CD14-positive monocyte (primary cell): Measurements from ENCODE around the gene RRM1. TPM values are rescaled to one million over a fixed set of nuclear protein-coding genes. Genes with fewer than 3 reads are reported as not detected.
A peak's percentile ranks its signal among the peaks of the same experiment; 100 is the strongest.
"Not testable (repeated sequence)": the region's sequence is repeated elsewhere in the genome, so short reads cannot be mapped to it uniquely, and the experiment has no call there.

Source experiments
- DNase-seq, 3 donors: peaks; one replicate each; pipeline ENCODE4 v3.0.0-alpha.2; 2011 to 2022
- H2AFZ ChIP-seq: 2 replicates; pipeline ENCODE4 v1.6.0; 2012; ENCODE audit warnings: mild to moderate bottlenecking, low read depth, low read length, inconsistent platforms; ENCODE audit not compliant: insufficient read depth, poor library complexity, severe bottlenecking
- H3K27ac ChIP-seq, 2 donors: 1 replicate in 1 of 2; 2 replicates in 1 of 2; pipeline ENCODE4 v1.5.1; 2012 to 2013; ENCODE audit warnings: low read length in 2 of 2, control low read depth in 1 of 2, inconsistent platforms in 1 of 2, low read depth in 1 of 2, mild to moderate bottlenecking in 1 of 2
- H3K27me3 ChIP-seq, 2 donors: one replicate each; pipeline versions ENCODE4 v1.6.0 to v1.6.1; 2011 to 2013; ENCODE audit warnings: low read length in 2 of 2; ENCODE audit not compliant: control insufficient read depth in 2 of 2, insufficient read depth in 2 of 2
- H3K36me3 ChIP-seq, 2 donors: replicated peaks in 1 of 2; 1 replicate in 1 of 2; 2 replicates in 1 of 2; pipeline versions ENCODE4 v1.5.1 to v1.6.1; 2012 to 2013; ENCODE audit warnings: low read length in 2 of 2, control low read depth in 1 of 2, inconsistent platforms in 1 of 2, mild to moderate bottlenecking in 1 of 2; ENCODE audit not compliant: insufficient read depth in 2 of 2, control insufficient read depth in 1 of 2
- H3K4me1 ChIP-seq, 2 donors: 1 replicate in 1 of 2; 2 replicates in 1 of 2; pipeline versions ENCODE4 v1.5.1 to v1.6.1; 2012 to 2013; ENCODE audit warnings: low read length in 2 of 2, control low read depth in 1 of 2, inconsistent platforms in 1 of 2, mild to moderate bottlenecking in 1 of 2, moderate library complexity in 1 of 2; ENCODE audit not compliant: insufficient read depth in 2 of 2, control insufficient read depth in 1 of 2
- H3K4me2 ChIP-seq: replicated peaks from 2 replicates; pipeline ENCODE3; 2012; ENCODE audit warnings: low read length, moderate library complexity, mild to moderate bottlenecking; ENCODE audit not compliant: poor library complexity, severe bottlenecking; ENCODE audit errors: extremely low read depth
- H3K4me3 ChIP-seq, 3 experiments: fragments of 200-600 bp in 1 of 3; sonication (generic) in 1 of 3; replicated peaks in 1 of 3; 1 replicate in 2 of 3; 2 replicates in 1 of 3; pipeline ENCODE4 v1.5.1; 2011 to 2013; ENCODE audit warnings: low read length in 3 of 3, mild to moderate bottlenecking in 3 of 3, control low read depth in 2 of 3, low read depth in 2 of 3, inconsistent platforms in 1 of 3, moderate library complexity in 1 of 3
- H3K79me2 ChIP-seq: 2 replicates; pipeline ENCODE4 v1.6.0; 2012; ENCODE audit warnings: mild to moderate bottlenecking, control low read depth, inconsistent platforms, low read length, moderate library complexity; ENCODE audit not compliant: insufficient read depth
- H3K9ac ChIP-seq: 2 replicates; pipeline ENCODE4 v1.6.0; 2017; ENCODE audit warnings: low read length, mild to moderate bottlenecking; ENCODE audit not compliant: insufficient read depth, poor library complexity, severe bottlenecking
- H3K9me3 ChIP-seq, 2 donors: replicated peaks in 1 of 2; 1 replicate in 1 of 2; 2 replicates in 1 of 2; pipeline versions ENCODE4 v1.5.1 to v1.6.1; 2012 to 2013; ENCODE audit warnings: low read length in 2 of 2, control low read depth in 1 of 2; ENCODE audit not compliant: control insufficient read depth in 1 of 2, insufficient read depth in 1 of 2
- H4K20me1 ChIP-seq: 2 replicates; pipeline ENCODE4 v1.6.0; 2012; ENCODE audit warnings: mild to moderate bottlenecking, low read length, control low read depth, moderate library complexity; ENCODE audit not compliant: insufficient read depth
- H3K27ac Mint-ChIP-seq, 7 donors: one replicate each; pipeline ENCODE4 v1.8.0; 2020; ENCODE audit warnings: mild to moderate bottlenecking in 7 of 7, mixed read lengths in 7 of 7, moderate library complexity in 6 of 7, inconsistent platforms in 2 of 7
- H3K27me3 Mint-ChIP-seq, 3 donors: one replicate each; pipeline ENCODE4 v1.8.0; 2021 to 2022; ENCODE audit warnings: low read depth in 3 of 3, mild to moderate bottlenecking in 3 of 3, mixed read lengths in 3 of 3, moderate library complexity in 3 of 3, inconsistent platforms in 1 of 3
- H3K36me3 Mint-ChIP-seq, 2 donors: one replicate each; pipeline ENCODE4 v1.8.0; 2020; ENCODE audit warnings: mixed read lengths in 2 of 2, inconsistent platforms in 1 of 2, mild to moderate bottlenecking in 1 of 2
- H3K4me1 Mint-ChIP-seq: one replicate; pipeline ENCODE4 v1.8.0; 2020; ENCODE audit warnings: mild to moderate bottlenecking, mixed read lengths
- H3K4me3 Mint-ChIP-seq, 2 donors: one replicate each; pipeline ENCODE4 v1.8.0; 2020; ENCODE audit warnings: mild to moderate bottlenecking in 2 of 2, mixed read lengths in 2 of 2, moderate library complexity in 1 of 2
- H3K9me3 Mint-ChIP-seq, 7 donors: one replicate each; pipeline ENCODE4 v1.8.0; 2020 to 2022; ENCODE audit warnings: mixed read lengths in 7 of 7, mild to moderate bottlenecking in 6 of 7, moderate library complexity in 6 of 7, inconsistent platforms in 2 of 7
- CTCF ChIP-seq: fragments of 200-600 bp; IDR thresholded peaks from one replicate; pipeline ENCODE4 v1.8.0; 2022; ENCODE audit warnings: antibody characterized with exemption, mild to moderate bottlenecking
- WGBS: methylation state at CpG from one replicate; pipeline ENCODE4 v1.1.5; 2013; ENCODE audit warnings: missing lambda C conversion rate; ENCODE audit not compliant: insufficient coverage; 5-methylcytosine and 5-hydroxymethylcytosine counted together
- intact Hi-C, 2 donors: fragments of 100-400 bp; cut with micrococcal nuclease; formaldehyde crosslinking; loops; one replicate each; pipeline versions ENCODE4 v1.15.0 to v1.15.1; 2023
- polyA plus RNA-seq, 3 donors: library from polyadenylated mRNA; depleted of rRNA in 1 of 3; unstranded in 2 of 3; stranded (reverse) in 1 of 3; fragments of 300-500 nt in 2 of 3; fragments of >200 nt in 1 of 3; fragmentation: Illumina TruSeq in 2 of 3; gene quantifications; 1 replicate in 2 of 3; 2 replicates in 1 of 3; pipeline ENCODE4 v1.2.3, GENCODE V29; 2012 to 2021

Gene RRM1
- polyA plus RNA-seq, 3 donors, result 5.4 to 16.1 (median 11.5) TPM

GRCh38 chr11:4167292-4167691 is 72.7 kb downstream of the RRM1 start:
- TF ChIP-seq CTCF, result no peak
- intact Hi-C loops, result no loop called here
- DNase-seq, result no peak
- H3K9me3 Mint-ChIP-seq, result peaks cover 0 to 2% (median 0%) of the 10 kb centered on the region in 7 donors
- H3K36me3 Mint-ChIP-seq, result no peaks in the 10 kb centered on the region
- Histone ChIP-seq H3K9me3 (no peaks in the 10 kb centered on the region), H3K79me2 (no peaks in the 10 kb centered on the region), H3K36me3 (no peaks in the 10 kb centered on the region), H2AFZ (no peak overlapping the region), H4K20me1 (no peaks in the 10 kb centered on the region), H3K4me1 (no peaks in the 10 kb centered on the region), H3K27ac (no peak overlapping the region), H3K9ac (no peak overlapping the region), H3K4me2 (no peak overlapping the region), H3K4me3 (no peak overlapping the region), H3K27me3 (no peaks in the 10 kb centered on the region)
- no peak overlapping the region for H3K4me3 Mint-ChIP-seq
- 96% methylated on average over 3 of the region's 3 CpGs for WGBS
- H3K27me3 Mint-ChIP-seq, result peaks cover 0 to 7% (median 2%) of the 10 kb centered on the region in 3 donors
- H3K4me1 Mint-ChIP-seq, result no peaks in the 10 kb centered on the region
- no peak overlapping the region for H3K27ac Mint-ChIP-seq

DNA sequence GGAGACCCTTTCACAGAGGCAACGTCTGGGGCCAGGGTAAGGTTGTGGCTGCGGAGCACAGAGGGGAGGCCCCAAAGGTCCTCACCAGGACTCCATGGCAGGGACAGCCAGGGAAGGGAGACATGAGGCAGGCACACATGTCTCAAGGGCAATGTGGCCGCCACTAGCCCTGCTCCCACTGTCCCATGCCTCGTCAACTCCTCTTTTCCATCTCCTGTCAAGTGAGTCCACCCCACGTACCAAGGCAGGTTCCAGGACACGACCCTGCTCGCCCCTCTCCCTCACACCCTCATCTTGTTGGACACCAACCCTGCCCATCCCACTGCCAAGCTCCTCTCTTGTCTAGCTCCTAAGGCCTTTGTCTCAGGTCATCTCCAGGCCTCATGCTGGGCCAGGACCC is 73.2 kb downstream of the RRM1 start:
- Histone ChIP-seq H4K20me1 (no peaks in the 10 kb centered on the region), H3K4me2 (no peak overlapping the region), H3K9me3 (no peaks in the 10 kb centered on the region), H3K36me3 (no peaks in the 10 kb centered on the region), H2AFZ (no peak overlapping the region), H3K79me2 (no peaks in the 10 kb centered on the region), H3K27ac (no peak overlapping the region), H3K27me3 (no peaks in the 10 kb centered on the region), H3K4me3 (no peak overlapping the region), H3K4me1 (no peaks in the 10 kb centered on the region), H3K9ac (no peak overlapping the region)
- H3K27me3 Mint-ChIP-seq, result peaks cover 0 to 7% (median 2%) of the 10 kb centered on the region in 3 donors
- no peak overlapping the region for H3K4me3 Mint-ChIP-seq
- WGBS, result 80% methylated on average over 7 of the region's 7 CpGs
- peaks cover 0 to 2% (median 0%) of the 10 kb centered on the region in 7 donors for H3K9me3 Mint-ChIP-seq
- no peak overlapping the region for H3K27ac Mint-ChIP-seq
- DNase-seq, result no peak
- no peaks in the 10 kb centered on the region for H3K4me1 Mint-ChIP-seq
- intact Hi-C loops, result no loop called here
- H3K36me3 Mint-ChIP-seq, result no peaks in the 10 kb centered on the region
- no peak for TF ChIP-seq CTCF

DNA sequence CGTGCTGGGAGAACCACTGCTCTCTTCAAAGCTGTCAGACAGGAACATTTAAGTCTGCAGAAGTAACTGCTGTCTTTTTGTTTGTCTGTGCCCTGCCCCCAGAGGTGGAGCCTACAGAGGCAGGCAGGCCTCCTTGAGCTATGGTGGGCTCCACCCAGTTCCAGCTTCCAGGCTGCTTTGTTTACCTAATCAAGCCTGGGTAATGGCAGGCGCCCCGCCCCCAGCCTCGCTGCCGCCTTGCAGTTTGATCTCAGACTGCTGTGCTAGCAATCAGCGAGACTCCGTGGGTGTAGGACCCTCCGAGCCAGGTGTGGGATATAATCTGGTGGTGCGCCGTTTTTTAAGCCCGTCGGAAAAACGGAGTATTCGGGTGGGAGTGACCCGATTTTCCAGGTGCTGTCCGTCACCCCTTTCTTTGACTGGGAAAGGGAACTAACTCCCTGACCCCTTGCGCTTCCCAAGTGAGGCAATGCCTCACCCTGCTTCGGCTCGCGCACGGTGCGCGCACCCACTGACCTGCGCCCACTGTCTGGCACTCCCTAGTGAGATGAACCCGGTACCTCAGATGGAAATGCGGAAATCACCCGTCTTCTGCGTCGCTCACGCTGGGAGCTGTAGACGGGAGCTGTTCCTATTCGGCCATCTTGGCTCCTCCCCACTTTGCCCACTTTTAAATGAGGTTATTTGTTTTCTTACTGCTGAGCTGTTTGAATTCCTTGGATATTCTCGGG is 81.2 kb downstream of the RRM1 start:
- H3K4me1 ChIP-seq, H3K27me3 ChIP-seq, intact Hi-C loops, H4K20me1 ChIP-seq, H3K27ac Mint-ChIP-seq, H3K36me3 Mint-ChIP-seq, H3K27me3 Mint-ChIP-seq, H3K27ac ChIP-seq, H2AFZ ChIP-seq, H3K4me3 ChIP-seq, H3K4me2 ChIP-seq, H3K36me3 ChIP-seq, H3K79me2 ChIP-seq, H3K9ac ChIP-seq, H3K4me1 Mint-ChIP-seq, DNase-seq, H3K9me3 ChIP-seq, H3K9me3 Mint-ChIP-seq: not testable (repeated sequence)
- WGBS, result 90% methylated on average over 9 of the region's 33 CpGs
- peak overlapping the region in 1 of 2 donors; percentile 35 for H3K4me3 Mint-ChIP-seq
